Measurements from ENCODE around the gene DAPP1. TPM values are rescaled to one million over a fixed set of nuclear protein-coding genes. Genes with fewer than 3 reads are reported as not detected.

Gene DAPP1
- total and polyA plus RNA-seq, 5 experiments from 2014 or later, result 8.6 to 17.0 (median 12.1) TPM

DNA sequence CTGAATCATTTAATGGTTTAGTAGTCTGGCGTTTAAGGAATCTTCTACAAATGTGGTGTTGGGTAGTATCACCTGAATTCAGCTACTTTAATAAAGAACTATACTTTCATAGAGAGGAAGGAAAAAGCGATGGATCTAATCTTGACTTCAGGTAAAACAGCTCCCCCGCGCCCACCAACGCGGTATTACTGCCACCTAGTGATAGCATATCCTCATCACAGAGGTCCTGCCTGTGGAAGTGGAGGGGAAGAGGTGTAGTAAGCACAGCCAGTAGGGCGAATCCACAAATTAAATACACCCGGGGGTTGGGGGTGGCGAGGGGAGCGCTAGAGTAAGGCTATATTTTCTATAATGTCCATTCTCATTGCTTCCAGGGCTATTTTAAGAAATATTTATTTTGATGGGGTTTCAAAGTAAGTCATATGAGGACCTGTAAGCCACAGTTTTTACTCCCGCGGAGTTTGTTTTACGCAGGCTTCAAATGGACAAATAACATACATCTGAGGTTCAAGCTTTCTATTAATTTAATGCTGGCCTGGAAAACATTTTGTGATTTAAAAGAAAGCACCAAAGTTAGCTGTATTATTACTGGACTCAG, 8.3 kb upstream of the DAPP1 start:
- H3K36me3 Mint-ChIP-seq, result no peaks in the 10 kb centered on the region
- peaks cover 0 to 10% (median 3%) of the 10 kb centered on the region in 5 donors for H3K27me3 Mint-ChIP-seq
- no peak overlapping the region for H3K4me3 Mint-ChIP-seq
- peak overlapping the region in 1 of 10 donors; percentile 22 for H3K27ac Mint-ChIP-seq
- no peaks in the 10 kb centered on the region for H3K9me3 Mint-ChIP-seq
- POLR2A ChIA-PET, result interaction anchor here (0.8 to 2.2 kb wide), 4 partner anchors 138 to 245 kb away, joined by 3 to 11 read pairs (median 4); partner anchors contain the start of genes DNAJB14 and TRMT10A
- peaks cover 3 to 7% (median 4%) of the 10 kb centered on the region in 4 donors for H3K4me1 Mint-ChIP-seq
- peak; percentile 98 to 99 for ATAC-seq
- DNase-seq, result peak; percentile 36 to 83 (median 64)

DNA sequence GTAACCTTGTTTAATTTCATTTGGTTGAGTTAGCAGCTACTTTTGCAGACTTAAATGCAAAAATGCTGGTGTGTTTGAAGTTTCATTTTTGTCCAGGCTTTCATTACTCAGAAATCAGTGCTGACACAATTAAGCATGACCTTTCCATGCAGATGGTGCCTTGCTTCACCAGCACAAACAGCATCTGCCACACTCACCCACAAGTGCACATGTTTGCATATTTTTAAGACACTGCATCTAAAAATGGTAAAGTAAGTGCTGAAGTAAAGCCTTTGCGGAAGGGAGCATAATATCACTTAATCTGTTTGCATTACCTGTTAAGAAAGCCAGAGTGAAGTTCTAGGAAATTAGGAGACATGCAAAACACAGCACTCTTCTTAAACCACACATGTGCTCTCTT, 7.3 kb upstream of the DAPP1 start:
- Mint-ChIP-seq H3K9me3 (no peaks in the 10 kb centered on the region), H3K27ac (no peak overlapping the region), H3K27me3 (peaks cover 0 to 5% (median 2%) of the 10 kb centered on the region in 5 donors), H3K4me1 (peaks cover 3 to 7% (median 4%) of the 10 kb centered on the region in 4 donors), H3K36me3 (no peaks in the 10 kb centered on the region), H3K4me3 (no peak overlapping the region)
- ATAC-seq (no peak), DNase-seq (no peak)
- POLR2A ChIA-PET, result interaction anchor here (0.6 to 2.2 kb wide), 2 partner anchors 246 to 880 kb away, joined by 3 to 11 read pairs; partner anchors contain the start of genes EIF4E and TRMT10A

GRCh38 chr4:99810536-99810935, 6.1 kb upstream of the DAPP1 start:
- ATAC-seq, result no peak
- Mint-ChIP-seq H3K27ac (peak overlapping the region in 2 of 10 donors; percentile 4 to 70), H3K36me3 (no peaks in the 10 kb centered on the region), H3K4me3 (no peak overlapping the region), H3K27me3 (peaks cover 0 to 4% (median 2%) of the 10 kb centered on the region in 5 donors), H3K9me3 (no peaks in the 10 kb centered on the region), H3K4me1 (peaks cover 6 to 16% (median 10%) of the 10 kb centered on the region in 4 donors)
- POLR2A ChIA-PET, result interaction anchor here (1.3 kb wide), 1 partner anchor 136 kb away, joined by 5 read pairs; the partner anchor contains the start of gene DNAJB14
- DNase-seq, result no peak

GRCh38 chr4:99811117-99811516, 5.5 kb upstream of the DAPP1 start:
- peak overlapping the region in 1 of 10 donors; percentile 70 for H3K27ac Mint-ChIP-seq
- H3K4me3 Mint-ChIP-seq, result no peak overlapping the region
- POLR2A ChIA-PET, result interaction anchor here (0.6 to 1.3 kb wide), 2 partner anchors 135 to 977 kb away, joined by 3 to 5 read pairs; partner anchors contain the start of gene DNAJB14
- H3K27me3 Mint-ChIP-seq, result peaks cover 0 to 4% (median 2%) of the 10 kb centered on the region in 5 donors
- peaks cover 10 to 21% (median 16%) of the 10 kb centered on the region in 4 donors for H3K4me1 Mint-ChIP-seq
- no peaks in the 10 kb centered on the region for H3K9me3 Mint-ChIP-seq
- DNase-seq (no peak), ATAC-seq (no peak)
- H3K36me3 Mint-ChIP-seq, result no peaks in the 10 kb centered on the region

DNA sequence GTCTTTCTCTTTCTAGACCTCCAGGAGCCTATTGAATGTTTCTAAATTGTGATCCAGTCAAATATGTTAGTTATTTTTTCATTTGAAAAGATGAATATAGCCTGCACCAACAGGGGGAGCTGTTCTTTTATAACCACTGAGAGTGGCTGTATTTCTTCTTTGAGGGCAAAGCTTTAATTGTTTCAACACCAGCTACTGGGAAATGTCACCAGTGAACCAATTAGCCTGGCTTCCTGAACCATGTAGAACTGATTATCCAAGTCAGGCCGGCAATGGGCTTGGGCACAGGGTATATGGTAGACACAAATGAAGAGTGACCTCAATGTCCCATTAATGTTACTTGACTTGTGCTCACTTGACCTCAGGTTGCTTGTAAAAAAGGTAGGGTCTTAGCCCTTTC, 4.8 kb upstream of the DAPP1 start:
- ATAC-seq (no peak), DNase-seq (peak in 8 of 10 donors; percentile 10 to 49 (median 30))
- H3K9me3 Mint-ChIP-seq, result no peaks in the 10 kb centered on the region
- peaks cover 0 to 4% (median 2%) of the 10 kb centered on the region in 5 donors for H3K27me3 Mint-ChIP-seq
- peak overlapping the region in 1 of 10 donors; percentile 53 for H3K27ac Mint-ChIP-seq
- H3K4me1 Mint-ChIP-seq, result peaks cover 16 to 29% (median 23%) of the 10 kb centered on the region in 4 donors
- H3K36me3 Mint-ChIP-seq, result no peaks in the 10 kb centered on the region
- no peak overlapping the region for H3K4me3 Mint-ChIP-seq
- POLR2A ChIA-PET, result interaction anchor here (0.9 to 1.3 kb wide), 2 partner anchors 135 to 137 kb away, joined by 3 to 5 read pairs; partner anchors contain the start of gene DNAJB14

GRCh38 chr4:99815597-99816011, 1.0 kb upstream of the DAPP1 start:
- Mint-ChIP-seq H3K9me3 (no peaks in the 10 kb centered on the region), H3K27me3 (no peaks in the 10 kb centered on the region), H3K4me3 (peak overlapping the region; percentile 25 to 93 (median 80)), H3K4me1 (peaks cover 29 to 55% (median 52%) of the 10 kb centered on the region in 4 donors), H3K36me3 (no peaks in the 10 kb centered on the region), H3K27ac (peak overlapping the region; percentile 81 to 98 (median 96))
- no peak for ATAC-seq
- POLR2A ChIA-PET, result interaction anchor here (1.4 to 2.5 kb wide), 4 partner anchors 79 to 252 kb away, joined by 7 to 14 read pairs (median 9); partner anchors contain the start of genes H2AZ1, LAMTOR3 and TRMT10A
- no peak for DNase-seq

- peak in 2 of 10 donors; percentile 10 to 17 for DNase-seq
- peak overlapping the region; percentile 81 to 98 (median 96) for H3K27ac Mint-ChIP-seq
- H3K4me3 Mint-ChIP-seq, result peak overlapping the region; percentile 85 to 95 (median 91)
- ATAC-seq, result no peak
- H3K4me1 Mint-ChIP-seq, result peaks cover 33 to 72% (median 68%) of the 10 kb centered on the region in 4 donors
- POLR2A ChIA-PET, result interaction anchor here (1.0 to 2.5 kb wide), 6 partner anchors 29 to 254 kb away, joined by 3 to 14 read pairs (median 9); partner anchors contain the start of genes DNAJB14, H2AZ1, LAMTOR3 and TRMT10A
- H3K36me3 Mint-ChIP-seq, result no peaks in the 10 kb centered on the region
- no peaks in the 10 kb centered on the region for H3K9me3 Mint-ChIP-seq
- H3K27me3 Mint-ChIP-seq, result no peaks in the 10 kb centered on the region
These were observed 773 bp downstream of the DAPP1 start for GRCh38 chr4:99817309-99817890.

DNA sequence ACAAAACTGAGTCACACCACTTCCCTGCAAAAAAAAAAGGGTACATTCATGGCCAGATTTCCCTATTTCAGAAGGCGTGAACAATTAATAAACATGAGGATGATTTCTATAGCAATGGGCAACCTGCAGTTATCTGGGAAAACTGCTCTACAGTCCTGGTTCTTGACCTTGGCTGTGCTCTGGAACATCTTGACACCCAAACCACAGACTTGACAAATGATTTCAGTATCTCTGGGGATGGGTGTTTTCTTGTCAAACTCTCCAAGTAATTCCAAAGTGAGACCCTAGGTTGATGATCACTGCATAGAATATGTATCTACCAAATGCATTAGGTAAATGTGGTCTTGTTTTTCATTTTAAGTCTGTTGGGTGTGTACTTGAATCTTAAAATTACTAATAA, 2.0 kb downstream of the DAPP1 start:
- Mint-ChIP-seq H3K27ac (peak overlapping the region in 7 of 10 donors; percentile 7 to 98 (median 78)), H3K4me3 (peak overlapping the region in 8 of 10 donors; percentile 12 to 93 (median 85)), H3K36me3 (no peaks in the 10 kb centered on the region), H3K27me3 (no peaks in the 10 kb centered on the region), H3K9me3 (no peaks in the 10 kb centered on the region), H3K4me1 (peaks cover 35 to 81% (median 74%) of the 10 kb centered on the region in 4 donors)
- POLR2A ChIA-PET, result interaction anchor here (1.0 kb wide), 1 partner anchor 130 kb away, joined by 3 read pairs; no protein-coding TSS in a partner anchor
- no peak for DNase-seq
- ATAC-seq, result no peak

DNA sequence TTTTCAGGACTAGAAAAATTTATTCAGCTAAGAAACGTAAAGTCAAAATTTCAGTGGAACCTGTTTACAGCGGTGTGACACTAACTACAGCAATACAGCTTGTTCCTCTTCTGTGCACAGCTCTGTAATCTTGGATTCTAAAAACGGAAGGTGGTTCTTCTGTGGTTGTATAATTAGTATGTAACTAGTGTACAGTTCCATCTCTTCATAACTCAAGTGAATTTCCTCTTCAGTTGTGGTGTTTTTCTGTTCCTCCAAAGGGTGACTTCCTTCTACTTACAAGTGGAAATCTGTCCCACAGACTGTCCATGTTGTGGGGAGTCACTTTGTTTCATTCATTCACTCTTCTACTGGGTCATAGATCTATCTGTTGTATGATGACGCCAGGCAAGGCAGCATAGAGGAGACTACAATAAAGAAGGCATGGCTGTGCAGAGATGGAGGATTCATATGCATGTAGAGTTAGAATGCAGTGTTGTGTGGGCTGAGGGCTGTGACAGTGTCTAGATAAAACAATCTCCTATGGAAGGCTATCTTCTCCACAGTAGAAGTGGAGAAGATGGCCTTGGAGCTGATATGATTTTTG, 5.4 kb downstream of the DAPP1 start:
- no peaks in the 10 kb centered on the region for H3K9me3 Mint-ChIP-seq
- H3K4me3 Mint-ChIP-seq, result peak overlapping the region in 3 of 10 donors; percentile 29 to 69 (median 53)
- ATAC-seq (peak in 1 of 2 donors; percentile 46), DNase-seq (no peak)
- peaks cover 29 to 87% (median 71%) of the 10 kb centered on the region in 4 donors for H3K4me1 Mint-ChIP-seq
- POLR2A ChIA-PET, result no interaction called here
- H3K27me3 Mint-ChIP-seq, result no peaks in the 10 kb centered on the region
- H3K36me3 Mint-ChIP-seq, result peaks cover 0 to 6% (median 3%) of the 10 kb centered on the region in 3 donors
- H3K27ac Mint-ChIP-seq, result peak overlapping the region in 6 of 10 donors; percentile 23 to 61 (median 48)

DNA sequence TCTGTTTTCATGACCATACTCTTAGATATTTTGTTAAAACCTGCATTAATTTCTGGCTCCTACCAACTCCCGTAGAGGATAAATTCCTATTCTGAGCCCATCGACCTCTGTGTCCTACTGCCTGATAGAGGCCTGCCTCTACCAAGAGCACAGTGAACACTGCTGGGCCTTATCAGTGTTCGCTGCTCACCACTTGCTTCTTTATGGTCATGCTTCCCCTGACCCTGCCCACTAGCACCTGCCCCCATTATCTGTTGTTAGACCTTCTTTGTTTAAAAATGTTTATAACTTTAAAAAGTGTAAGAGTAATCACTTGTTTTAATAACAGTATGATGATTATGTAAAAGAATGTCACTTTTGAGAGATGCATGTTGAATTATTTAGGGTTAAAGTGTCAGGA, 6.1 kb downstream of the DAPP1 start:
- no peak for ATAC-seq
- H3K27me3 Mint-ChIP-seq, result no peaks in the 10 kb centered on the region
- no peaks in the 10 kb centered on the region for H3K9me3 Mint-ChIP-seq
- no peak for DNase-seq
- POLR2A ChIA-PET, result no interaction called here
- peaks cover 24 to 85% (median 66%) of the 10 kb centered on the region in 4 donors for H3K4me1 Mint-ChIP-seq
- peak overlapping the region in 2 of 10 donors; percentile 61 to 63 for H3K27ac Mint-ChIP-seq
- peaks cover 0 to 6% (median 3%) of the 10 kb centered on the region in 3 donors for H3K36me3 Mint-ChIP-seq
- H3K4me3 Mint-ChIP-seq, result no peak overlapping the region

DNA sequence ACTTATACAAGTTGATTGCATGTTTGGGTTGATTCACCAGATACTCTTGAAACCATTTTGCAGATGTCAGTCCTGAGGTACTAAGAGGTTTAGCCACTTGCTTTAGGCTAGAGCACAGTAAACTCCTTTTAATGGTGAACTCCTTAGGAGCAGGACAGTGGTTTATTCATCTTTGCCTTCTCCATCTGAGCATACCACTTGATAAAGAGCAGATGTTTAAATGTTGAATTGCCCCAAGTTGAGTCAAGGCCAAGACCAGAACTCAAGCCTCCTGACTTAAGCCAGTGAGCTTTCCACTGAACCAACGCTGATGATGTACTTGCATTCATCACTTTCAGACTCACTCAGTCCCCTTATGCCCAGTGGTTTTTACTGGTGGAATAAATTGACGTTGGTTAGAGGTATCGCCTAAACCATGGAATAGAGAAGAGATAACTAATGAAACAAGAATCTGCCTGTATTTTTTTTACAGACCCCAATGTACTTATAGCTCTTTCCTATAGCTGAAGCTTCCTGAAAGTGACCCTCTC, 7.5 kb downstream of the DAPP1 start:
- Mint-ChIP-seq H3K4me3 (no peak overlapping the region), H3K4me1 (peaks cover 21 to 79% (median 52%) of the 10 kb centered on the region in 4 donors), H3K27me3 (no peaks in the 10 kb centered on the region), H3K27ac (peak overlapping the region in 1 of 10 donors; percentile 36), H3K36me3 (peaks cover 0 to 6% (median 3%) of the 10 kb centered on the region in 3 donors), H3K9me3 (no peaks in the 10 kb centered on the region)
- DNase-seq (no peak), ATAC-seq (no peak)
- POLR2A ChIA-PET, result no interaction called here

GRCh38 chr4:99825272-99825671, 8.6 kb downstream of the DAPP1 start:
- H3K36me3 Mint-ChIP-seq, result peaks cover 0 to 6% (median 3%) of the 10 kb centered on the region in 3 donors
- no peaks in the 10 kb centered on the region for H3K9me3 Mint-ChIP-seq
- no peaks in the 10 kb centered on the region for H3K27me3 Mint-ChIP-seq
- H3K27ac Mint-ChIP-seq, result peak overlapping the region in 2 of 10 donors; percentile 2 to 36
- no peak for DNase-seq
- ATAC-seq, result no peak
- no peak overlapping the region for H3K4me3 Mint-ChIP-seq
- H3K4me1 Mint-ChIP-seq, result peaks cover 18 to 69% (median 43%) of the 10 kb centered on the region in 4 donors
- POLR2A ChIA-PET, result no interaction called here
